Left lung (tissue), 10 donors: ENCODE results near the gene SATB2. TPM values are rescaled to one million over a fixed set of nuclear protein-coding genes. Genes with fewer than 3 reads are reported as not detected.

Experiments
- ATAC-seq: fragments of 200-7000 bp; cut with Tn5 transposase; one replicate; pipeline ENCODE4 v1.9.1; 2020; ENCODE audit warnings: moderate library complexity
- DNase-seq, 4 donors: peaks; one replicate each; pipeline ENCODE4 v3.0.0-alpha.2; 2013 to 2020
- H3K27ac ChIP-seq, 2 donors: fragments of 200-600 bp; sonication (generic) in 1 of 2; one replicate each; pipeline versions ENCODE4 v1.5.0 to v1.8.0; 2020 to 2021
- H3K27me3 ChIP-seq, 2 donors: fragments of 200-600 bp; sonication (generic) in 1 of 2; one replicate each; pipeline versions ENCODE4 v1.5.0 to v1.8.0; 2020 to 2021
- H3K36me3 ChIP-seq, 2 donors: fragments of 200-600 bp; sonication (generic) in 1 of 2; one replicate each; pipeline versions ENCODE4 v1.5.0 to v1.8.0; 2020 to 2021
- H3K4me1 ChIP-seq, 2 donors: fragments of 200-600 bp; one replicate each; pipeline ENCODE4 v1.8.0; 2021
- H3K4me3 ChIP-seq, 2 donors: fragments of 200-600 bp; sonication (generic) in 1 of 2; one replicate each; pipeline versions ENCODE4 v1.5.0 to v1.8.0; 2020 to 2021; ENCODE audit warnings: mild to moderate bottlenecking in 1 of 2
- H3K9me3 ChIP-seq, 2 donors: fragments of 200-600 bp; sonication (generic) in 1 of 2; one replicate each; pipeline versions ENCODE4 v1.5.0 to v1.8.0; 2020 to 2021
- intact Hi-C, 2 donors: fragments of 100-400 bp; cut with DNase I; formaldehyde crosslinking; loops; one replicate each; pipeline versions ENCODE4 v1.11.2 to v1.14.2; 2022
- polyA plus RNA-seq, 6 donors: library from polyadenylated mRNA; unstranded; fragments of 120-200 nt; gene quantifications; one replicate each; pipeline ENCODE4 v1.2.1, GENCODE V29; 2013; ENCODE audit not compliant: insufficient read length in 6 of 6
- total RNA-seq, 2 donors: library from RNA; stranded (reverse); fragmentation: NEBNext Ultra II Directional; extraction: Animal tissue kit (Norgen Biotek cat#: 25700); gene quantifications; one replicate each; pipeline ENCODE4 v1.2.1, GENCODE V29; 2021
- TF ChIP-seq, protein P1 (sequence below), 2 donors: fragments of 200-600 bp; sonication (generic) in 1 of 2; IDR thresholded peaks; one replicate each; pipeline versions ENCODE4 v1.5.0 to v1.8.0; 2021; ENCODE audit warnings: antibody characterized with exemption in 2 of 2
- donor health status: DM: no; HTN: yes; CAD: no.
- donor health status: DM: no; HTN: no; CAD: no.

The SATB2 gene
- total and polyA plus RNA-seq, 8 donors = 2.9 to 4.5 (median 3.8) TPM

DNA sequence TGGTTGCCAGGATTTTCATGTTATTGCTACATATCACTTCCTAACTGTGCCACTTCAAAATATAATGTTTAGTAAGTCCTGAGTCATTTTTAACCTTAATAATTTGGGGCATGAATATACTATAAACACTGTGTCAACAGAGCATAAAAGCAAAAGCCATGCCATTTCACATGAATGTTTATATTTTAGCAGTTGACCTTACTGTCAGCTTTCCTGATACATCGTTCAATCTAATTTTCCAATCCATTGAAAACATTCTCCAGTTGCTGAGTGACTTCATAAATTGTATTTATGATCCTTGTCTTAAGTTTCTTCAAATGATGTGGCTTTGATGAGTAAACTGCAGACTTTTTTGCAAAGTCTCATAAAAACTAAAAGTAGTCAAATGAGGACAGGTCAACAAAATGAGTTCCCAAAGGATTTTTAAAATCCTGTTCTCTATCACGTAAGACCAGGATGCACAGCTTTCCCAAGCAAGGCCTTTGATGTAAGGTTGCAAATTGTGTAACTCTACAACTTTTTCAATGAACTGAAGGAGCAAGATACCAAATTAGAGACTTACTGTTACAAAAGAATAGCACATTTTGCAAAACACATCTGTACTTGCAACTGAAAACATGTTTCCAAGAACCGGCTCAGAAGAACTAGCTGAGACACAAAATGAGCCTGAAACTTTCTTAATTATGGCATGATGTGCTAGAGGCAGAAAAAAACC lies 117.7 kb downstream of the SATB2 start:
- Histone ChIP-seq H3K4me3 (no peak overlapping the region), H3K9me3 (no peaks in the 10 kb centered on the region), H3K27ac (no peak overlapping the region), H3K36me3 (no peaks in the 10 kb centered on the region), H3K27me3 (no peaks in the 10 kb centered on the region), H3K4me1 (no peaks in the 10 kb centered on the region)
- intact Hi-C loops = no loop called here
- TF ChIP-seq, protein P1, sequence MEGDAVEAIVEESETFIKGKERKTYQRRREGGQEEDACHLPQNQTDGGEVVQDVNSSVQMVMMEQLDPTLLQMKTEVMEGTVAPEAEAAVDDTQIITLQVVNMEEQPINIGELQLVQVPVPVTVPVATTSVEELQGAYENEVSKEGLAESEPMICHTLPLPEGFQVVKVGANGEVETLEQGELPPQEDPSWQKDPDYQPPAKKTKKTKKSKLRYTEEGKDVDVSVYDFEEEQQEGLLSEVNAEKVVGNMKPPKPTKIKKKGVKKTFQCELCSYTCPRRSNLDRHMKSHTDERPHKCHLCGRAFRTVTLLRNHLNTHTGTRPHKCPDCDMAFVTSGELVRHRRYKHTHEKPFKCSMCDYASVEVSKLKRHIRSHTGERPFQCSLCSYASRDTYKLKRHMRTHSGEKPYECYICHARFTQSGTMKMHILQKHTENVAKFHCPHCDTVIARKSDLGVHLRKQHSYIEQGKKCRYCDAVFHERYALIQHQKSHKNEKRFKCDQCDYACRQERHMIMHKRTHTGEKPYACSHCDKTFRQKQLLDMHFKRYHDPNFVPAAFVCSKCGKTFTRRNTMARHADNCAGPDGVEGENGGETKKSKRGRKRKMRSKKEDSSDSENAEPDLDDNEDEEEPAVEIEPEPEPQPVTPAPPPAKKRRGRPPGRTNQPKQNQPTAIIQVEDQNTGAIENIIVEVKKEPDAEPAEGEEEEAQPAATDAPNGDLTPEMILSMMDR (IDR thresholded peaks at IDR 0.05) = no peak
- no peak for DNase-seq
- no peak for ATAC-seq

DNA sequence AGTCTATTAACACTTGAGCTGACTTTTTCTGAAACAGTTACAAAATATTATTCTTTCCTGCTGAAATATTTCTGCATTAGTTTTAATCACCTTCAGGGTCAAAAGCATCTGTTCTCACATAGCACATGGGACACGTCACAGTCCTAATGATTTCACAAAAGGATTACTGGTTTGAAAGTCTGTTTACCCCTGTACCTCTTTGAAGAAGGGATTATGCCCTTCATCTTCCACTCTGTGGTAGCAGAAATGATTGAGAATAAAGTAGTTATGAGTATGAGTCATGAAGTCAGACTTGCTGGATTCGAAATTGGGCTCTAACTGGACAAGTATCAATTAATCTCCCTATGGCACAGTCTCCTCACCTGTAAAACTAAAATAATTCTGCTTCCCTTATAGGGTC lies 121.2 kb downstream of the SATB2 start:
- Histone ChIP-seq H3K9me3 (no peaks in the 10 kb centered on the region), H3K27ac (no peak overlapping the region), H3K4me1 (no peaks in the 10 kb centered on the region), H3K27me3 (no peaks in the 10 kb centered on the region), H3K4me3 (no peak overlapping the region), H3K36me3 (no peaks in the 10 kb centered on the region)
- intact Hi-C loops = no loop called here
- TF ChIP-seq, protein P1 (IDR thresholded peaks at IDR 0.05) = no peak
- no peak for DNase-seq
- ATAC-seq = no peak

DNA sequence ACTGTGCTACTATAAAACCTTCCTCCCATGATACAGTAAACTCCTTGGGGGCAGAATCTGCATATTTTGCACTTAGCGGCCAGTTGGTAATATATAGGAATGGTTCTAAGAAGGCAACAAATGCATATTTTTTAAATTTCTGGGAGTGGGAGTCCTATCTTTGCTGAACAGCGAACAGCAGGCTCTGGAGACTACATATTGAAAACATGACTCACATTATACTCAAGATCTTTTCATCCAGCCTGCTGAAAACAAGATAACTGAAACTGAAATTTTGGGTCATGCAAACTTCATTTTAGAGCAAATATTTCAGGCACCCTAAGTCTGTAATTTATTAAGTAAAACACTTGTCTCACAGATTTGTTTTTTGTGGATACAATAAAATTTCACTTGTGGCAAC lies 122.2 kb downstream of the SATB2 start:
- no peaks in the 10 kb centered on the region for H3K4me1 ChIP-seq
- intact Hi-C loops = no loop called here
- TF ChIP-seq, protein P1 (IDR thresholded peaks at IDR 0.05) = no peak
- no peaks in the 10 kb centered on the region for H3K9me3 ChIP-seq
- no peak overlapping the region for H3K27ac ChIP-seq
- DNase-seq (no peak), ATAC-seq (no peak)
- no peaks in the 10 kb centered on the region for H3K27me3 ChIP-seq
- H3K4me3 ChIP-seq = no peak overlapping the region
- no peaks in the 10 kb centered on the region for H3K36me3 ChIP-seq

DNA sequence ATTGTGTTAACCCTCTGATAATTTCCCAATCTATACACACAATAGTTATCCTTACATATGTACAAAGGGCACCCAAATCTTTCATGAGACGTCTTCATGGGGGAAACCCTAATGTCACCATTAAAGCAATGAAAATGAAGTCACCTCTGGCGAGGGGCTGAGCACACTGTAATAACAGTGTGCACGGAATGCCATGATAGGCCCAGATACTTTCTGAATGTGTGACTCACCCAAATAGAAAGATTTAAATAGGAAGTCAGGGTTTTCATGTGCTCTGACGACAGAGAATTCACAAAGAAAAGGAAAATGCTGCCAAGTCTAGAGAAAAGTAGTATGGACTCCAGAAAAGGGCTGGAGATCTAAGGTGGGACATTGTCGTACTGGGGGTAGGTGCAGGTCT lies 128.3 kb downstream of the SATB2 start:
- ATAC-seq = no peak
- Histone ChIP-seq H3K27ac (no peak overlapping the region), H3K4me1 (no peaks in the 10 kb centered on the region), H3K36me3 (no peaks in the 10 kb centered on the region), H3K4me3 (no peak overlapping the region), H3K9me3 (no peaks in the 10 kb centered on the region), H3K27me3 (no peaks in the 10 kb centered on the region)
- DNase-seq = no peak
- TF ChIP-seq, protein P1 (IDR thresholded peaks at IDR 0.05) = no peak
- intact Hi-C loops = no loop called here

DNA sequence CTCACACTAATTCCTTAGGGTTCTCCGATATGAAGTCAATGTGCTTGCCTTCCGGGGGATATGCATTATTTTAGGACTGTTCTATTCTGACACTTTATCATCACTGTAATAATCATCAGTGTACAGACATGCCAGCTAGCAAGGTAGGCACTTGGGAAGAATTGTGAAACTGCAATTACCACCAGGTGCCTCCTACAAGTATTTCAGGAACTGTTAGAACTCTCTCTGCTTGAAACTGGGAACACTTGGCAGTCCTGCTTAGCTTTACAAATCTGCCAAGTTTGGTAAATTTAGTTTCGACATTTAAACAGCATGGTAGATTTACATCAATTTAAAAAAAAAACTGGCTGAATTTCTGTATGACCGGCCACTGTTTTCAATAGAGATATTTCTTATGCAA lies 128.7 kb downstream of the SATB2 start:
- Histone ChIP-seq H3K27ac (no peak overlapping the region), H3K4me1 (no peaks in the 10 kb centered on the region), H3K36me3 (no peaks in the 10 kb centered on the region), H3K9me3 (no peaks in the 10 kb centered on the region), H3K4me3 (no peak overlapping the region), H3K27me3 (no peaks in the 10 kb centered on the region)
- no peak for DNase-seq
- TF ChIP-seq, protein P1 (IDR thresholded peaks at IDR 0.05) = no peak
- intact Hi-C loops = no loop called here
- no peak for ATAC-seq
